Immature natural killer cell (primary cell): ENCODE measurements around the gene H2BK1. TPM values are rescaled to one million over a fixed set of nuclear protein-coding genes. Genes with fewer than 3 reads are reported as not detected.

ENCODE experiments used
- DNase-seq, 3 donors: peaks; one replicate each; pipeline ENCODE4 v3.0.0; 2022; ENCODE audit warnings: mixed read lengths in 1 of 3
- H3K27ac Mint-ChIP-seq, 6 donors: one replicate each; pipeline ENCODE4 v1.8.0; 2020; ENCODE audit warnings: mixed read lengths in 6 of 6, mild to moderate bottlenecking in 5 of 6, inconsistent platforms in 4 of 6, moderate library complexity in 3 of 6
- H3K27me3 Mint-ChIP-seq, 3 donors: one replicate each; pipeline ENCODE4 v1.8.0; 2020 to 2021; ENCODE audit warnings: low read depth in 3 of 3, mild to moderate bottlenecking in 3 of 3, mixed read lengths in 3 of 3, moderate library complexity in 3 of 3, inconsistent platforms in 1 of 3
- H3K36me3 Mint-ChIP-seq, 3 donors: one replicate each; pipeline ENCODE4 v1.8.0; 2020; ENCODE audit warnings: mixed read lengths in 3 of 3, inconsistent platforms in 2 of 3, mild to moderate bottlenecking in 2 of 3
- H3K4me1 Mint-ChIP-seq, 2 donors: one replicate each; pipeline ENCODE4 v1.8.0; 2020; ENCODE audit warnings: inconsistent platforms in 2 of 2, mild to moderate bottlenecking in 2 of 2, mixed read lengths in 2 of 2, moderate library complexity in 1 of 2
- H3K4me3 Mint-ChIP-seq, 5 donors: one replicate each; pipeline ENCODE4 v1.8.0; 2020; ENCODE audit warnings: mild to moderate bottlenecking in 5 of 5, mixed read lengths in 5 of 5, inconsistent platforms in 3 of 5, moderate library complexity in 3 of 5
- H3K9me3 Mint-ChIP-seq, 6 donors: one replicate each; pipeline ENCODE4 v1.8.0; 2020; ENCODE audit warnings: mild to moderate bottlenecking in 6 of 6, mixed read lengths in 6 of 6, inconsistent platforms in 4 of 6, moderate library complexity in 3 of 6
- polyA plus RNA-seq, 3 donors: library from polyadenylated mRNA; unstranded; fragments of 300-500 nt; fragmentation: Illumina TruSeq; gene quantifications; one replicate each; pipeline ENCODE4 v1.2.3, GENCODE V29; 2021

H2BK1 gene
- polyA plus RNA-seq, 3 donors from 2014 or later: not detected

GRCh38 chr7:151198945-151199848 lies 11.1 kb downstream of the H2BK1 start:
- no peak overlapping the region for H3K27ac Mint-ChIP-seq
- H3K4me1 Mint-ChIP-seq: no peaks in the 10 kb centered on the region
- H3K36me3 Mint-ChIP-seq: no peaks in the 10 kb centered on the region

GRCh38 chr7:151197932-151198331 lies 12.4 kb downstream of the H2BK1 start:
- peaks cover 0 to 4% (median 2%) of the 10 kb centered on the region in 3 donors for H3K27me3 Mint-ChIP-seq
- H3K36me3 Mint-ChIP-seq: no peaks in the 10 kb centered on the region
- H3K27ac Mint-ChIP-seq: no peak overlapping the region

More at GRCh38 chr7:151198945-151199848, 11.1 kb downstream of the H2BK1 start:
- Mint-ChIP-seq H3K4me3 (no peak overlapping the region), H3K9me3 (no peaks in the 10 kb centered on the region), H3K27me3 (peaks cover 0 to 5% (median 4%) of the 10 kb centered on the region in 3 donors)
- DNase-seq: no peak

GRCh38 chr7:151195616-151196450 lies 14.5 kb downstream of the H2BK1 start:
- H3K27ac Mint-ChIP-seq: no peak overlapping the region
- H3K9me3 Mint-ChIP-seq: no peaks in the 10 kb centered on the region
- no peak for DNase-seq
- H3K36me3 Mint-ChIP-seq: no peaks in the 10 kb centered on the region
- no peaks in the 10 kb centered on the region for H3K4me1 Mint-ChIP-seq
- H3K27me3 Mint-ChIP-seq: peaks cover 0 to 4% (median 1%) of the 10 kb centered on the region in 3 donors
- no peak overlapping the region for H3K4me3 Mint-ChIP-seq

More at GRCh38 chr7:151197932-151198331, 12.4 kb downstream of the H2BK1 start:
- Mint-ChIP-seq H3K9me3 (no peaks in the 10 kb centered on the region), H3K4me3 (no peak overlapping the region), H3K4me1 (no peaks in the 10 kb centered on the region)
- DNase-seq: no peak

GRCh38 chr7:151194188-151194587 lies 16.1 kb downstream of the H2BK1 start:
- H3K4me3 Mint-ChIP-seq: no peak overlapping the region
- H3K9me3 Mint-ChIP-seq: no peaks in the 10 kb centered on the region
- no peak overlapping the region for H3K27ac Mint-ChIP-seq
- no peaks in the 10 kb centered on the region for H3K4me1 Mint-ChIP-seq
- H3K27me3 Mint-ChIP-seq: peaks cover 0 to 4% (median 1%) of the 10 kb centered on the region in 3 donors
- H3K36me3 Mint-ChIP-seq: no peaks in the 10 kb centered on the region
- DNase-seq: no peak

GRCh38 chr7:151193203-151193978 lies 16.9 kb downstream of the H2BK1 start:
- Mint-ChIP-seq H3K27me3 (peaks cover 0 to 4% (median 1%) of the 10 kb centered on the region in 3 donors), H3K27ac (no peak overlapping the region), H3K4me3 (no peak overlapping the region), H3K9me3 (no peaks in the 10 kb centered on the region), H3K4me1 (no peaks in the 10 kb centered on the region), H3K36me3 (no peaks in the 10 kb centered on the region)
- no peak for DNase-seq

- Mint-ChIP-seq H3K36me3 (no peaks in the 10 kb centered on the region), H3K27me3 (peaks cover 0 to 4% (median 1%) of the 10 kb centered on the region in 3 donors), H3K9me3 (no peaks in the 10 kb centered on the region), H3K4me1 (no peaks in the 10 kb centered on the region), H3K27ac (no peak overlapping the region), H3K4me3 (no peak overlapping the region)
- DNase-seq: no peak
These were observed 18.2 kb downstream of the H2BK1 start for GRCh38 chr7:151192002-151192539.

- no peak overlapping the region for H3K4me3 Mint-ChIP-seq
- no peak overlapping the region for H3K27ac Mint-ChIP-seq
- H3K27me3 Mint-ChIP-seq: peaks cover 0 to 4% (median 3%) of the 10 kb centered on the region in 3 donors
- no peaks in the 10 kb centered on the region for H3K36me3 Mint-ChIP-seq
- no peaks in the 10 kb centered on the region for H3K4me1 Mint-ChIP-seq
- no peaks in the 10 kb centered on the region for H3K9me3 Mint-ChIP-seq
- DNase-seq: no peak
These were observed 18.7 kb downstream of the H2BK1 start for GRCh38 chr7:151191544-151191943.

- H3K27ac Mint-ChIP-seq: no peak overlapping the region
- no peaks in the 10 kb centered on the region for H3K36me3 Mint-ChIP-seq
- peaks cover 0 to 2% (median 2%) of the 10 kb centered on the region in 3 donors for H3K27me3 Mint-ChIP-seq
- no peak overlapping the region for H3K4me3 Mint-ChIP-seq
- H3K9me3 Mint-ChIP-seq: no peaks in the 10 kb centered on the region
- DNase-seq: no peak
- H3K4me1 Mint-ChIP-seq: no peaks in the 10 kb centered on the region
These were observed 21.2 kb downstream of the H2BK1 start for GRCh38 chr7:151189038-151189437.

GRCh38 chr7:151188252-151188542 lies 22.1 kb downstream of the H2BK1 start:
- Mint-ChIP-seq H3K27ac (no peak overlapping the region), H3K4me3 (no peak overlapping the region), H3K9me3 (no peaks in the 10 kb centered on the region), H3K27me3 (peaks cover 0 to 2% (median 2%) of the 10 kb centered on the region in 3 donors), H3K4me1 (no peaks in the 10 kb centered on the region), H3K36me3 (no peaks in the 10 kb centered on the region)
- DNase-seq: no peak

GRCh38 chr7:151187409-151188251 lies 22.7 kb downstream of the H2BK1 start:
- no peaks in the 10 kb centered on the region for H3K36me3 Mint-ChIP-seq
- no peak overlapping the region for H3K27ac Mint-ChIP-seq
- no peak overlapping the region for H3K4me3 Mint-ChIP-seq
- H3K27me3 Mint-ChIP-seq: peaks cover 0 to 2% (median 2%) of the 10 kb centered on the region in 3 donors
- no peaks in the 10 kb centered on the region for H3K9me3 Mint-ChIP-seq
- DNase-seq: no peak
- no peaks in the 10 kb centered on the region for H3K4me1 Mint-ChIP-seq

- peaks cover 0 to 3% (median 2%) of the 10 kb centered on the region in 3 donors for H3K27me3 Mint-ChIP-seq
- H3K36me3 Mint-ChIP-seq: no peaks in the 10 kb centered on the region
- H3K9me3 Mint-ChIP-seq: no peaks in the 10 kb centered on the region
- no peak within 1 kb of the TSS for H3K4me3 Mint-ChIP-seq
- no peak for DNase-seq
- no peak within 1 kb of the TSS for H3K27ac Mint-ChIP-seq
- H3K4me1 Mint-ChIP-seq: no peaks in the 10 kb centered on the region
These were observed 23.5 kb downstream of the H2BK1 start, which contains the start of gene ASB10 for GRCh38 chr7:151186640-151187408. TSS of gene ASB10 (minus strand) at chr7:151187250. CDS start at chr7:151187130, 120 bp downstream.
